GM21576 (cell line): ENCODE data around the gene CD3D.

Experiments used
- ATAC-seq: cut with Tn5 transposase; IDR thresholded peaks from one replicate; pipeline ENCODE4 v1.9.1; 2021; ENCODE audit warnings: mild to moderate bottlenecking, moderate library complexity; ENCODE audit not compliant: unreplicated experiment

The CD3D gene

DNA sequence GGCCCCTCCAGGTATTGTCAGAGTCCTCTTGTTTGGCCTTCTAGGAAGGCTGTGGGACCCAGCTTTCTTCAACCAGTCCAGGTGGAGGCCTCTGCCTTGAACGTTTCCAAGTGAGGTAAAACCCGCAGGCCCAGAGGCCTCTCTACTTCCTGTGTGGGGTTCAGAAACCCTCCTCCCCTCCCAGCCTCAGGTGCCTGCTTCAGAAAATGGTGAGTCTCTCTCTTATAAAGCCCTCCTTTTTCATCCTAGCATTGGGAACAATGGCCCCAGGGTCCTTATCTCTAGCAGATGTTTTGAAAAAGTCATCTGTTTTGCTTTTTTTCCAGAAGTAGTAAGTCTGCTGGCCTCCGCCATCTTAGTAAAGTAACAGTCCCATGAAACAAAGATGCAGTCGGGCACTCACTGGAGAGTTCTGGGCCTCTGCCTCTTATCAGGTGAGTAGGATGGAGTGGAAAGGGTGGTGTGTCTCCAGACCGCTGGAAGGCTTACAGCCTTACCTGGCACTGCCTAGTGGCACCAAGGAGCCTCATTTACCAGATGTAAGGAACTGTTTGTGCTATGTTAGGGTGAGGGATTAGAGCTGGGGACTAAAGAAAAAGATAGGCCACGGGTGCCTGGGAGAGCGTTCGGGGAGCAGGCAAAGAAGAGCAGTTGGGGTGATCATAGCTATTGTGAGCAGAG lies 37.8 kb downstream of the CD3D start, which contains the start of gene CD3E:
Gene CD3E, plus strand, starts transcription at position 163 of the 681 bp plus-strand sequence. Its CDS starts 223 bp downstream, at position 386.
- ATAC-seq = no peak

DNA sequence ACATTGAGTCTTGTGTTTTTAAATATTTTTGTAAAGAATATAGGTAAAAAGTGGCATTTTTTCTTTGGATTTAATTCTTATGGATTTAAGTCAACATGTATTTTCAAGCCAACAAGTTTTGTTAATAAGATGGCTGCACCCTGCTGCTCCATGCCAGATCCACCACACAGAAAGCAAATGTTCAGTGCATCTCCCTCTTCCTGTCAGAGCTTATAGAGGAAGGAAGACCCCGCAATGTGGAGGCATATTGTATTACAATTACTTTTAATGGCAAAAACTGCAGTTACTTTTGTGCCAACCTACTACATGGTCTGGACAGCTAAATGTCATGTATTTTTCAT lies 38.3 kb downstream of the CD3D start:
- no peak for ATAC-seq

GRCh38 chr11:118301600-118302195 lies 40.8 kb downstream of the CD3D start:
- no peak for ATAC-seq

DNA sequence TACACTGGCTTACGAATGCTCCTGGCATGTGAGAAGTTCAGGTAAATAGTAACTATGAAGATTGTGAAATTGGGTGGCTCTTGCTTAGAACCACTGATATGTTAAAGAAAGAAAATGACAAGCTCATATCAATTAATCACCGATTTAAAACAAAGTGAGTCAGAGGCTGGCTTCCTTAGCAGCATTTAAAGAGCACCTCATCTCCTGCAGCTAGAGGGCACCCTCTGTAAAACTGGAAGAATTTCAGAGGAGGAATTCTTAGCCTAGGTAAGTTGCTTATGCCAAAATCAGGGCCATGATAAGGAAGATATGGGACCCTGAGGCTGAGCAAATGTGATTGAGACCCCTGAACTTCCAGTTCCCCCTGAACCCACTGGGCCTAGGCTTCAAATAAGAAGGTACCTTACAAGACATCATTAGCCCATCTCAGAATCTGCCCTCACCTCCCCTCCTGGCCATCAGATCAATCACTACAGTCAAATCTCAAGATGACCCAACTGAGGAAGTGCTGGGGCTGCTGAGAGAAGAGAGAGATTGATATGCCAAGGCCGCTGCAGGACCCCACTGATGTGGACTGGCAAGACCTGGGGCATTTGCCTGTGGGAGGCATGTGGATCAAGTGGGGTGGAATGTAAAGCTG lies 46.6 kb downstream of the CD3D start:
- ATAC-seq = no peak

DNA sequence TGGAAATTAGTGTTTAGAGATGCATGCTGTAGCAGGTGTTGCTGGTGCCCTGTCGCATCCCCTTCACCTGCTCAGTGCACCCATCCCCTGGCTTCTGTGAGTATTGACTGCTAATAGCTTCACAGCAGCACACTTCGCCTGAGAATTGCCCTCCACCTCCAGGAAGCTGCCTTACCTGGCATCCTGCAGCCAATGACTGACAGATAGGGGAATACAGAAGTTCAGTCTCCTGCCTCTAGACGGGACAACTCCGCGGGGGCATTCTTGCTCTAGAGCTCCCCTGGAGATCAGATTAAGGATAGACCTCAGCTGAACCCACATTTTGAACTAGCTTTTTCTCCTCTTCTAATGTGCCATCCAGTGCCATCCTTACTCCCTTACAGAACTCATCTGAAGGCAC lies 47.3 kb downstream of the CD3D start:
- no peak for ATAC-seq

DNA sequence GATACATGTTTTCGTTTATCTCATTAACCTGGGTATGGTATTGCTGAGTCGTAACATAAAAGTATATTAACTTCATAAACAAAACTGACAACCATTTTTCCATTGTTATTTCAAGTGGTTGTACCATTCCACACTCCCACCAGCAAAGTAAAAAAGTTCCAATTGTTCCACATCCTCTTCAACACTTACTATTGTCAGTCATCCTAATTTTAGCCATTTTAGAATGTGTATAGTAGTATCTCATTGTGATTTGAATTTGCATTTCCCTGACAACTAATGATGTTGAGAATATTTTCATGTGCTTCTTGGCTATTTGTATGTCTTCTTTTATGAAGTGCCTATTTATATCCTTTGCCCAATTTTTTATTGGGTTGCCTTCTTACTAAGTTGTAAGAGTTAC lies 48.5 kb downstream of the CD3D start:
- ATAC-seq = no peak

- no peak for ATAC-seq
Observed at GRCh38 chr11:118291477-118292135, 50.9 kb downstream of the CD3D start.

DNA sequence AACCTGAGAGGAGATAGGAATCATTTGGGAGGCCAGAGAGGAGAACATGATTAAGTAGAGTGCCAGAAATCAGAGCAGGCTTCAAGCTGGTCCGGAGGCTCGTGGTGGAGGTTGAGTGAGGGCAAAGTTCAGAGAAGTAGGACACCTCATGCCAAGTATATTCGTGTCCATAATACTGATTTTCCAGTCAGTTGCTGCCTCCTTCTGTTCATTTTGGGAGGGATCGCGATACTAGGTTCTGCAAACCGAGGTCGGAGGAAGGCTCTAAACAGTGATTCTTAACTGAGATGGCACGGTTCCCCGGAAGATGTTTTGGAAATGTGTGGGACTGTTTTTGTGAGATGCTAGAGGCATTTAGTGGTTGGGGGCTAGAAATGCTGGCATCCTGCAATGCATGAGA lies 51.6 kb downstream of the CD3D start:
- ATAC-seq = no peak

- ATAC-seq = no peak
Observed at GRCh38 chr11:118289401-118289800, 53.1 kb downstream of the CD3D start.
